Panc1 (cell line): ENCODE results near the gene C1QTNF3.

Experiments used
- POLR2AphosphoS5 ChIP-seq: IDR thresholded peaks from 2 replicates; pipeline ENCODE4 v1.6.1; 2012; ENCODE audit warnings: mild to moderate bottlenecking, low read depth, low read length, moderate library complexity
- SIN3A ChIP-seq: IDR thresholded peaks from 2 replicates; pipeline ENCODE4 v1.6.1; 2012; ENCODE audit warnings: low read depth, mild to moderate bottlenecking, low read length, moderate library complexity, borderline replicate concordance; ENCODE audit not compliant: insufficient read depth
- TF ChIP-seq, protein P1 (sequence below): fragments of 450-650 bp; IDR thresholded peaks from 2 replicates; pipeline ENCODE4 v1.5.1; 2017; ENCODE audit warnings: mild to moderate bottlenecking
- TF ChIP-seq, protein P2 (sequence below), 2 experiments: IDR thresholded peaks; 2 replicates each; pipeline ENCODE4 v1.6.1; 2011 to 2012; ENCODE audit warnings: low read depth in 2 of 2, control low read depth in 1 of 2, low read length in 1 of 2, mild to moderate bottlenecking in 1 of 2, moderate library complexity in 1 of 2; ENCODE audit not compliant: insufficient read depth in 1 of 2

DNA sequence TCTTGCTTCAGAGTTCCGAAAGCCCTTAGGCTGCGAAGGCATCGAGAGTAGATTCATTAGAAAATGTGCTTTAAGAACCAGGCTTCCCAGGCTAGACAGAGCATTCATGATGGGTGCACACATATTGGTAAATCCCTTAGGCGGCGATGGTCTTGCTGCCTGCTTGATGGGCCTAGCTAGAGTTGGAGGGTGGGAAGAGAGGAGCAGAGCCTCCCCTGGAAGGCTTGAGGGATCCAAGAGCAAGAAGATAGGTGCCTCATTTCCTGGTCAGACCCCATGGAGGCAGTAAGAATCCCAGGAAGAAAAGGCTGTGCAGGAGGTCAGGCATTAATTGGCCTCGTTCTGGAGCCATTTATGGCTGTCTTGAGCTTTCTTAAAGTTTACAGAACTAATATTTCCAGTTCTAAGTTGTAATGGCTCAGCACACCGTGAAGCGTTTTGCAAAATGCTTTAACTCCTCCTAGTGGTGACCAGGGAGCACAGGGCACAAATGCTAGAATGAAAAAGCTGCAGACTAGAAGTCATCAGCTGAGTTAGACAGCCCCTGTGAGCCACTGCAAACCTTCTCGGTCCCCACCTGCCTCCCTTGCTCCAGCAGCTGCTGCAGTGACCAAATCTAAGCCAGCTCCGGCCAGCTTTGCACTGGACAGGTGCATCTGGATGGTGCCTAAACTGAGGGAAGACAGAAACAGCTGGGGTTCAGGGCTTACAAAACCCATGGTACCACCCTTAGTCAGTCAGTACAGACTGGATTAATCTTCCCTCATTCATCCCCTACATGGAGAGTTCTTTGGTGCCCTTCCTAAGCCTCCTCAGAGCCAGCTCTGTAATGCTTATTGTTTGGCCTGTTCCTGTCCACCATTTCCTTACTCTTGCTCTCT, 73.2 kb downstream of the C1QTNF3 start:
- no peak for TF ChIP-seq POLR2AphosphoS5
- TF ChIP-seq, protein P1, sequence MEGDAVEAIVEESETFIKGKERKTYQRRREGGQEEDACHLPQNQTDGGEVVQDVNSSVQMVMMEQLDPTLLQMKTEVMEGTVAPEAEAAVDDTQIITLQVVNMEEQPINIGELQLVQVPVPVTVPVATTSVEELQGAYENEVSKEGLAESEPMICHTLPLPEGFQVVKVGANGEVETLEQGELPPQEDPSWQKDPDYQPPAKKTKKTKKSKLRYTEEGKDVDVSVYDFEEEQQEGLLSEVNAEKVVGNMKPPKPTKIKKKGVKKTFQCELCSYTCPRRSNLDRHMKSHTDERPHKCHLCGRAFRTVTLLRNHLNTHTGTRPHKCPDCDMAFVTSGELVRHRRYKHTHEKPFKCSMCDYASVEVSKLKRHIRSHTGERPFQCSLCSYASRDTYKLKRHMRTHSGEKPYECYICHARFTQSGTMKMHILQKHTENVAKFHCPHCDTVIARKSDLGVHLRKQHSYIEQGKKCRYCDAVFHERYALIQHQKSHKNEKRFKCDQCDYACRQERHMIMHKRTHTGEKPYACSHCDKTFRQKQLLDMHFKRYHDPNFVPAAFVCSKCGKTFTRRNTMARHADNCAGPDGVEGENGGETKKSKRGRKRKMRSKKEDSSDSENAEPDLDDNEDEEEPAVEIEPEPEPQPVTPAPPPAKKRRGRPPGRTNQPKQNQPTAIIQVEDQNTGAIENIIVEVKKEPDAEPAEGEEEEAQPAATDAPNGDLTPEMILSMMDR = peak; percentile 79
- TF ChIP-seq, protein P2, sequence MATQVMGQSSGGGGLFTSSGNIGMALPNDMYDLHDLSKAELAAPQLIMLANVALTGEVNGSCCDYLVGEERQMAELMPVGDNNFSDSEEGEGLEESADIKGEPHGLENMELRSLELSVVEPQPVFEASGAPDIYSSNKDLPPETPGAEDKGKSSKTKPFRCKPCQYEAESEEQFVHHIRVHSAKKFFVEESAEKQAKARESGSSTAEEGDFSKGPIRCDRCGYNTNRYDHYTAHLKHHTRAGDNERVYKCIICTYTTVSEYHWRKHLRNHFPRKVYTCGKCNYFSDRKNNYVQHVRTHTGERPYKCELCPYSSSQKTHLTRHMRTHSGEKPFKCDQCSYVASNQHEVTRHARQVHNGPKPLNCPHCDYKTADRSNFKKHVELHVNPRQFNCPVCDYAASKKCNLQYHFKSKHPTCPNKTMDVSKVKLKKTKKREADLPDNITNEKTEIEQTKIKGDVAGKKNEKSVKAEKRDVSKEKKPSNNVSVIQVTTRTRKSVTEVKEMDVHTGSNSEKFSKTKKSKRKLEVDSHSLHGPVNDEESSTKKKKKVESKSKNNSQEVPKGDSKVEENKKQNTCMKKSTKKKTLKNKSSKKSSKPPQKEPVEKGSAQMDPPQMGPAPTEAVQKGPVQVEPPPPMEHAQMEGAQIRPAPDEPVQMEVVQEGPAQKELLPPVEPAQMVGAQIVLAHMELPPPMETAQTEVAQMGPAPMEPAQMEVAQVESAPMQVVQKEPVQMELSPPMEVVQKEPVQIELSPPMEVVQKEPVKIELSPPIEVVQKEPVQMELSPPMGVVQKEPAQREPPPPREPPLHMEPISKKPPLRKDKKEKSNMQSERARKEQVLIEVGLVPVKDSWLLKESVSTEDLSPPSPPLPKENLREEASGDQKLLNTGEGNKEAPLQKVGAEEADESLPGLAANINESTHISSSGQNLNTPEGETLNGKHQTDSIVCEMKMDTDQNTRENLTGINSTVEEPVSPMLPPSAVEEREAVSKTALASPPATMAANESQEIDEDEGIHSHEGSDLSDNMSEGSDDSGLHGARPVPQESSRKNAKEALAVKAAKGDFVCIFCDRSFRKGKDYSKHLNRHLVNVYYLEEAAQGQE (IDR thresholded peaks at IDR 0.05; ENCODE audit: insufficient read depth in 1 of 2, low read depth in 2 of 2, low read length in 1 of 2) = no peak
- TF ChIP-seq SIN3A = no peak
